Measurements from ENCODE around the gene TTYH2. TPM values are rescaled to one million over a fixed set of nuclear protein-coding genes. Genes with fewer than 3 reads are reported as not detected.

Gene TTYH2
- total RNA-seq, 1 experiment from 2014 or later: 15.4 TPM

DNA sequence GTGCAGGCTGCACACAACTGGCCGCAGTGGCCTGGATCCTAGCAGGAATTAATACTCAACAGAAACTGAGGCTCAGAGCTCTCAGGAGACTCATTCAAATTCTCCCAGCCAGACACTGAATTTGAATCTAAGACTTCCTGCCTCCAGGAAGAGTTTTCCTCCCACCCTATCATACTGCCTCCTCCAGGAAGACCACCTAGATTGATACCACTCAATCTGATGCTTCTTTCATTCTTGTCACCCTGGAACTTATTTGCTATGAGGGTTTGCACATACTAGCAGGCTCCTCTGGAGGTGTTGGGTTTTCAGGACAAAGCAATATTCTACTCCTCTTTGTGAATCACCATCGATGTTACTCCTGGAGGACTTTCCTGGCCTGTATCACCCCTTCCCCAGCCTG lies 15.6 kb upstream of the TTYH2 start:
- TF ChIP-seq, protein P1, sequence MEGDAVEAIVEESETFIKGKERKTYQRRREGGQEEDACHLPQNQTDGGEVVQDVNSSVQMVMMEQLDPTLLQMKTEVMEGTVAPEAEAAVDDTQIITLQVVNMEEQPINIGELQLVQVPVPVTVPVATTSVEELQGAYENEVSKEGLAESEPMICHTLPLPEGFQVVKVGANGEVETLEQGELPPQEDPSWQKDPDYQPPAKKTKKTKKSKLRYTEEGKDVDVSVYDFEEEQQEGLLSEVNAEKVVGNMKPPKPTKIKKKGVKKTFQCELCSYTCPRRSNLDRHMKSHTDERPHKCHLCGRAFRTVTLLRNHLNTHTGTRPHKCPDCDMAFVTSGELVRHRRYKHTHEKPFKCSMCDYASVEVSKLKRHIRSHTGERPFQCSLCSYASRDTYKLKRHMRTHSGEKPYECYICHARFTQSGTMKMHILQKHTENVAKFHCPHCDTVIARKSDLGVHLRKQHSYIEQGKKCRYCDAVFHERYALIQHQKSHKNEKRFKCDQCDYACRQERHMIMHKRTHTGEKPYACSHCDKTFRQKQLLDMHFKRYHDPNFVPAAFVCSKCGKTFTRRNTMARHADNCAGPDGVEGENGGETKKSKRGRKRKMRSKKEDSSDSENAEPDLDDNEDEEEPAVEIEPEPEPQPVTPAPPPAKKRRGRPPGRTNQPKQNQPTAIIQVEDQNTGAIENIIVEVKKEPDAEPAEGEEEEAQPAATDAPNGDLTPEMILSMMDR (conservative IDR thresholded peaks at IDR 0.05; ENCODE audit: low read depth, low read length): no peak
- TF ChIP-seq EZH2 (IDR thresholded peaks at IDR 0.05; ENCODE audit: borderline replicate concordance, low read depth, low read length, poor library complexity, severe bottlenecking): no peak
- H3K27ac ChIP-seq (ENCODE audit: low read depth, low read length, poor library complexity, severe bottlenecking): no peak overlapping the region
- no peaks in the 10 kb centered on the region for H3K36me3 ChIP-seq (ENCODE audit: insufficient read depth, low read length, poor library complexity, severe bottlenecking)
- intact Hi-C loops (cut with micrococcal nuclease; ENCODE audit: unreplicated experiment): no loop called here
- BruUV-seq (replicated peaks): no TSS peak
- no peaks in the 10 kb centered on the region for H3K9me3 ChIP-seq (ENCODE audit: low read depth, low read length, poor library complexity, severe bottlenecking)
- no peaks in the 10 kb centered on the region for H3K4me1 ChIP-seq (ENCODE audit: insufficient read depth, low read length, poor library complexity, severe bottlenecking)
- POLR2A ChIA-PET (ENCODE audit: low non-redundant PET): no interaction called here
- DNase-seq (ENCODE audit: low spot score): no peak
- CTCF ChIA-PET: no interaction called here
- peaks cover 32% of the 10 kb centered on the region for H3K27me3 ChIP-seq (replicated peaks; ENCODE audit: insufficient read depth, low read depth, low read length, poor library complexity)
- H3K4me3 ChIP-seq (ENCODE audit: low read depth, low read length, poor library complexity, severe bottlenecking): no peak overlapping the region

DNA sequence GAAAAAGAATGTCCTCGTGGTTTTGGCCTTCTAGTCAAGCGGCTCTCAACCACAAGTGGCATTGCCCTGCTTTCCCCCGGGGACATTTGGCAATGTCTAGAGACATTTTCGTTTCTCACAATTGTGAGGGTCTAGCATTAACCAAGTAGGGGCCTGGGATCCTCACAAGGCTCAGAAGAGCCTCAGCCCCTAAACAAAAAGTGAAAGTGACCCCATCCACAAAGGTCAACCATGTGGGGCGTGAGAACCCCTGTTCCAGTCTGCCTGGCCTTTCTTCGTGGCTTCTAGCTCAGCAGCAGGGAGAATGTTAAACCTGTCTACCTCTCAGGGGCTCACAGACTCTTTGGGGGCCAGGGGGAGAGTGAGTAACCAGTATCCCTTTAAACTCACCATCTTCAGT lies 14.7 kb upstream of the TTYH2 start:
- intact Hi-C loops (cut with micrococcal nuclease; ENCODE audit: unreplicated experiment): no loop called here
- ChIA-PET CTCF (interaction anchor here (0.6 kb wide), 1 partner anchor 57 kb away, joined by 3 read pairs; no protein-coding TSS in a partner anchor), POLR2A (ENCODE audit: low non-redundant PET) (no interaction called here)
- Histone ChIP-seq H3K36me3 (ENCODE audit: insufficient read depth, low read length, poor library complexity, severe bottlenecking) (no peaks in the 10 kb centered on the region), H3K27me3 (replicated peaks; ENCODE audit: insufficient read depth, low read depth, low read length, poor library complexity) (peaks cover 32% of the 10 kb centered on the region), H3K9me3 (ENCODE audit: low read depth, low read length, poor library complexity, severe bottlenecking) (no peaks in the 10 kb centered on the region), H3K27ac (ENCODE audit: low read depth, low read length, poor library complexity, severe bottlenecking) (no peak overlapping the region), H3K4me1 (ENCODE audit: insufficient read depth, low read length, poor library complexity, severe bottlenecking) (no peaks in the 10 kb centered on the region), H3K4me3 (ENCODE audit: low read depth, low read length, poor library complexity, severe bottlenecking) (no peak overlapping the region)
- BruUV-seq (replicated peaks): no TSS peak
- TF ChIP-seq, protein P1 (conservative IDR thresholded peaks at IDR 0.05; ENCODE audit: low read depth, low read length): no peak
- TF ChIP-seq EZH2 (IDR thresholded peaks at IDR 0.05; ENCODE audit: borderline replicate concordance, low read depth, low read length, poor library complexity, severe bottlenecking): no peak
- DNase-seq (ENCODE audit: low spot score): no peak

DNA sequence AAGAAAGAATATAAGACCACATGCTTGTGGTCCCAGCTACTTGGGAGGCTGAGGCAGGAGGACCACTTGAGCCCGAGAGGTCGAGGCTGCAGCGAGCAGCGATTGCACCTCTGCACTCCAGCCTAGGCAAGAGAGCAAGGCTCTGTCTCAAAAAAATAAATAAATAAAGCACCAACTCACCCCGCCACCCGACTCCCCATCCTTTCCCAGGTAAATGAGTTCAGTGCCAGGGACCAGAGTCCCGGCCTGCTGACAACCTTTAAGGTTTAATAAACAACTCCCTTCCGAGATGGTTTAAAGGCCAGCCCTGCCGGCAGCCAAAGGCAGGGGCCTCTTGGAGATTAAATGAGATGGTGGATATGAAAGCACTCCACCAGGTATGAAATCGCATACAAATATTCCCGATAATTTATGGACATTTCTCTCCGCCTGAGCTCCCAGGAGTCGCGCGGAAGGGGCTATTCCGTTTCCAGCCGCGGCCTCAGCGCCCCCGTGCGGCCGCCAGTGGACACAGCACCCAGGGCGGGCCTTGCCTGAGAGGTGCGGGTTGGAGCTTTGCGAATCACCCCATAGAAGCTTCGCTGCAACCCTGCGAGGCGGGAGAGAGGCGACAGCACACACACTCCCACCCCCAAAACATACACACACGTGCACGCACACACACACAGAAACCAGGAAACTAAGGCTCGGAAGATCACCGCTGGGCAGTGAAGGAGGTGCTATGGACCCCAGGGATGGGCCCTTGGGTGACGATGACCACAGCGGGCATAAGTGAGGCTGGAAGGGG lies 13.9 kb upstream of the TTYH2 start:
- Histone ChIP-seq H3K27ac (ENCODE audit: low read depth, low read length, poor library complexity, severe bottlenecking) (no peak overlapping the region), H3K9me3 (ENCODE audit: low read depth, low read length, poor library complexity, severe bottlenecking) (no peaks in the 10 kb centered on the region), H3K36me3 (ENCODE audit: insufficient read depth, low read length, poor library complexity, severe bottlenecking) (peaks cover 7% of the 10 kb centered on the region), H3K4me1 (ENCODE audit: insufficient read depth, low read length, poor library complexity, severe bottlenecking) (no peaks in the 10 kb centered on the region), H3K4me3 (ENCODE audit: low read depth, low read length, poor library complexity, severe bottlenecking) (no peak overlapping the region), H3K27me3 (replicated peaks; ENCODE audit: insufficient read depth, low read depth, low read length, poor library complexity) (peaks cover 27% of the 10 kb centered on the region)
- CTCF ChIA-PET: interaction anchor here (0.5 to 1.1 kb wide), 13 partner anchors 9 to 889 kb away, joined by 3 to 5 read pairs (median 3); no protein-coding TSS in a partner anchor
- POLR2A ChIA-PET (ENCODE audit: low non-redundant PET): no interaction called here
- peak; percentile 77 for DNase-seq (ENCODE audit: low spot score)
- no TSS peak for BruUV-seq (replicated peaks)
- intact Hi-C loops (cut with micrococcal nuclease; ENCODE audit: unreplicated experiment): no loop called here
- TF ChIP-seq, protein P1 (conservative IDR thresholded peaks at IDR 0.05; ENCODE audit: low read depth, low read length): peak; percentile 99
- TF ChIP-seq EZH2 (IDR thresholded peaks at IDR 0.05; ENCODE audit: borderline replicate concordance, low read depth, low read length, poor library complexity, severe bottlenecking): no peak
